A549 (cell line): Measurements from ENCODE around the gene FTCD. TPM values are rescaled to one million over a fixed set of nuclear protein-coding genes. Genes with fewer than 3 reads are reported as not detected.

ENCODE experiments used
- ATAC-seq, 2 experiments: fragments of 200-7000 bp in 1 of 2; fragments of >200 bp in 1 of 2; cut with Nextera tagmentation in 1 of 2; cut with Tn5 transposase in 1 of 2; 3 replicates each; pipeline versions ENCODE4 v1.8.0 to v1.9.1; 2018 to 2020; ENCODE audit warnings: mild to moderate bottlenecking in 1 of 2, moderate library complexity in 1 of 2
- CTCF ChIA-PET: fragments of 300-600 bp; sonication (Branson Sonifier 250); formaldehyde crosslinking; extraction: SDS; loops from one replicate; lab custom pipeline; 2021; ENCODE audit warnings: antibody characterized with exemption, inconsistent platforms; lab: Yijun Ruan, JAX
- POLR2A ChIA-PET: fragments of 350-600 bp; formaldehyde crosslinking; extraction: SDS; loops from one replicate; lab custom pipeline; 2021; ENCODE audit warnings: antibody characterized with exemption, inconsistent platforms; lab: Yijun Ruan, JAX
- DNase-seq, 2 experiments: peaks; one replicate each; pipeline versions ENCODE4 v3.0.0 to v3.0.0-alpha.2; 2011 to 2016; ENCODE audit warnings: low read depth in 1 of 2, low spot score in 1 of 2
- FAIRE-seq: peaks from 2 replicates; lab custom pipeline; 2011; peaks lifted over from hg19 to GRCh38; lab: Jason Lieb, UNC
- H3K27ac ChIP-seq, 2 experiments: fragments of >200 bp; sonication (Bioruptor Twin); formaldehyde crosslinking; 3 replicates each; pipeline ENCODE4 v1.5.1; 2016 to 2017
- H3K4me1 ChIP-seq: fragments of >200 bp; sonication (Bioruptor Twin); formaldehyde crosslinking; 3 replicates; pipeline ENCODE4 v1.6.1; 2016
- H3K4me2 ChIP-seq: fragments of >200 bp; sonication (Bioruptor Twin); formaldehyde crosslinking; 3 replicates; pipeline ENCODE4 v1.6.1; 2016
- H3K4me3 ChIP-seq: fragments of >200 bp; sonication (Bioruptor Twin); formaldehyde crosslinking; 3 replicates; pipeline ENCODE4 v1.5.1; 2016
- H3K9me3 ChIP-seq: fragments of >200 bp; sonication (Bioruptor Twin); formaldehyde crosslinking; 3 replicates; pipeline ENCODE4 v1.6.1; 2016
- ATOH8 ChIP-seq: fragments of 250-450 bp; sonication (Bioruptor Pico); IDR thresholded peaks from 2 replicates; pipeline ENCODE4 v1.5.0; 2020; ENCODE audit warnings: low read depth, mild to moderate bottlenecking, moderate library complexity
- CEBPB ChIP-seq, 2 experiments: fragments of >200 bp in 1 of 2; sonication (Bioruptor Twin) in 1 of 2; formaldehyde crosslinking in 1 of 2; IDR thresholded peaks; 2 replicates each; pipeline ENCODE4 v1.6.1; 2012 to 2016
- CHD4 ChIP-seq: fragments of 200-600 bp; sonication (generic); IDR thresholded peaks from 2 replicates; pipeline ENCODE4 v1.6.1; 2016; ENCODE audit warnings: antibody characterized with exemption, mild to moderate bottlenecking, borderline replicate concordance
- EHF ChIP-seq: fragments of 250-450 bp; sonication (Bioruptor Pico); IDR thresholded peaks from 2 replicates; pipeline ENCODE4 v1.5.0; 2020; ENCODE audit warnings: mild to moderate bottlenecking
- EHMT2 ChIP-seq: fragments of 200-600 bp; sonication (generic); IDR thresholded peaks from 2 replicates; pipeline ENCODE4 v1.6.1; 2016; ENCODE audit warnings: antibody characterized with exemption, low read depth, mild to moderate bottlenecking, moderate library complexity
- ESRRA ChIP-seq: fragments of 150-350 bp; IDR thresholded peaks from 2 replicates; pipeline ENCODE4 v1.6.1; 2014; ENCODE audit warnings: mild to moderate bottlenecking, low read length, borderline replicate concordance
- FOSL2 ChIP-seq, 2 experiments: fragments of 450-650 bp in 1 of 2; fragments of >200 bp in 1 of 2; sonication (Bioruptor Twin) in 1 of 2; formaldehyde crosslinking; IDR thresholded peaks; 2 replicates each; pipeline versions ENCODE4 v1.5.0 to v1.6.1; 2016 to 2020; ENCODE audit warnings: mild to moderate bottlenecking in 1 of 2, moderate library complexity in 1 of 2
- HDAC2 ChIP-seq: fragments of 200-600 bp; sonication (generic); IDR thresholded peaks from 2 replicates; pipeline ENCODE4 v1.6.1; 2016
- HEYL ChIP-seq: fragments of 250-450 bp; sonication (Bioruptor Pico); IDR thresholded peaks from 2 replicates; pipeline ENCODE4 v1.8.0; 2021; ENCODE audit warnings: mild to moderate bottlenecking, moderate library complexity
- HOXB13 ChIP-seq: fragments of 250-450 bp; sonication (Bioruptor Pico); IDR thresholded peaks from 2 replicates; pipeline ENCODE4 v1.5.0; 2020; ENCODE audit warnings: low read depth, mild to moderate bottlenecking, moderate library complexity
- HOXB5 ChIP-seq: fragments of 250-450 bp; sonication (Bioruptor Pico); IDR thresholded peaks from 2 replicates; pipeline ENCODE4 v1.5.0; 2020; ENCODE audit warnings: mild to moderate bottlenecking, moderate library complexity
- KDM1A ChIP-seq: fragments of 200-600 bp; sonication (generic); IDR thresholded peaks from 2 replicates; pipeline ENCODE4 v1.6.1; 2016; ENCODE audit warnings: low read depth, mild to moderate bottlenecking
- MAFK ChIP-seq: fragments of 450-650 bp; IDR thresholded peaks from 2 replicates; pipeline ENCODE4 v1.6.1; 2014; ENCODE audit not compliant: partially characterized antibody
- MAZ ChIP-seq: fragments of 150-350 bp; IDR thresholded peaks from 2 replicates; pipeline ENCODE4 v1.6.1; 2014; ENCODE audit warnings: antibody characterized with exemption, low read depth, low read length, borderline replicate concordance
- PHF8 ChIP-seq: fragments of 200-600 bp; sonication (generic); IDR thresholded peaks from 2 replicates; pipeline ENCODE4 v1.6.1; 2016; ENCODE audit warnings: low read depth, mild to moderate bottlenecking, antibody characterized with exemption, moderate library complexity, borderline replicate concordance
- RAD21 ChIP-seq, 2 experiments: fragments of >200 bp in 1 of 2; sonication (Bioruptor Twin) in 1 of 2; formaldehyde crosslinking in 1 of 2; IDR thresholded peaks in 1 of 2; conservative IDR thresholded peaks in 1 of 2; 2 replicates in 1 of 2; 3 replicates in 1 of 2; pipeline ENCODE4 v1.6.1; 2012 to 2018; ENCODE audit warnings: inconsistent platforms in 1 of 2
- RARB ChIP-seq: fragments of 250-450 bp; sonication (Bioruptor Pico); IDR thresholded peaks from 2 replicates; pipeline ENCODE4 v1.8.0; 2021; ENCODE audit warnings: mild to moderate bottlenecking, moderate library complexity
- RCOR1 ChIP-seq: fragments of 150-350 bp; IDR thresholded peaks from 2 replicates; pipeline ENCODE4 v1.6.1; 2014; ENCODE audit warnings: antibody characterized with exemption, low read length, low read depth
- RNF2 ChIP-seq: fragments of 200-600 bp; sonication (generic); IDR thresholded peaks from 2 replicates; pipeline ENCODE4 v1.6.1; 2016; ENCODE audit warnings: low read depth, mild to moderate bottlenecking, antibody characterized with exemption, moderate library complexity, borderline replicate concordance
- SMC3 ChIP-seq: fragments of >200 bp; sonication (Bioruptor Twin); formaldehyde crosslinking; IDR thresholded peaks from 3 replicates; pipeline ENCODE4 v1.6.1; 2018; ENCODE audit warnings: inconsistent platforms
- SREBF2 ChIP-seq: fragments of 450-650 bp; IDR thresholded peaks from 2 replicates; pipeline ENCODE4 v1.6.1; 2014; ENCODE audit warnings: mild to moderate bottlenecking, moderate library complexity
- TP53 ChIP-seq: fragments of 250-450 bp; sonication (Bioruptor Pico); IDR thresholded peaks from 2 replicates; pipeline ENCODE4 v1.5.0; 2021; ENCODE audit warnings: mild to moderate bottlenecking, moderate library complexity
- ZFP36 ChIP-seq: fragments of 450-650 bp; IDR thresholded peaks from 2 replicates; pipeline ENCODE4 v1.6.1; 2014; ENCODE audit warnings: borderline replicate concordance; ENCODE audit not compliant: partially characterized antibody
- WGBS: methylation state at CpG from one replicate; pipeline ENCODE4 v1.1.6; 2017; ENCODE audit errors: missing lambda C conversion rate; 5-methylcytosine and 5-hydroxymethylcytosine counted together
- polyA plus RNA-seq, 4 experiments: library from polyadenylated mRNA; depleted of rRNA in 3 of 4; stranded (reverse); fragments of >200 nt; fragmentation: RNase III in 1 of 4; extraction: RNeasy Plus Mini Kit Qiagen cat#74134 plus additional on column Dnase treatment in 1 of 4; gene quantifications; 2 replicates in 3 of 4; 3 replicates in 1 of 4; pipeline ENCODE4 v1.2.3, GENCODE V29; 2011 to 2017
- TF ChIP-seq, protein P1 (sequence below): IDR thresholded peaks from 2 replicates; pipeline ENCODE4 v1.6.1; 2012
- TF ChIP-seq, protein P2 (sequence below): fragments of 150-350 bp; IDR thresholded peaks from 2 replicates; pipeline ENCODE4 v1.6.1; 2014; ENCODE audit warnings: low read depth, mild to moderate bottlenecking, low read length
- TF ChIP-seq, protein P3 (sequence below): fragments of 250-450 bp; sonication (Bioruptor Pico); IDR thresholded peaks from 2 replicates; pipeline ENCODE4 v1.5.0; 2021; ENCODE audit warnings: mild to moderate bottlenecking, moderate library complexity, borderline replicate concordance

FTCD gene
- polyA plus RNA-seq, 2 of the 4 experiments (the other 2 are of a cell fraction), result not detected

- no peak for TF ChIP-seq HOXB13 (CRISPR knock-in tag)
- no peak for TF ChIP-seq RCOR1
- TF ChIP-seq EHMT2, result no peak
- TF ChIP-seq SMC3, result no peak
- TF ChIP-seq PHF8, result no peak
- TF ChIP-seq ESRRA, result no peak
- no peak for TF ChIP-seq MAZ
- TF ChIP-seq, protein P1, sequence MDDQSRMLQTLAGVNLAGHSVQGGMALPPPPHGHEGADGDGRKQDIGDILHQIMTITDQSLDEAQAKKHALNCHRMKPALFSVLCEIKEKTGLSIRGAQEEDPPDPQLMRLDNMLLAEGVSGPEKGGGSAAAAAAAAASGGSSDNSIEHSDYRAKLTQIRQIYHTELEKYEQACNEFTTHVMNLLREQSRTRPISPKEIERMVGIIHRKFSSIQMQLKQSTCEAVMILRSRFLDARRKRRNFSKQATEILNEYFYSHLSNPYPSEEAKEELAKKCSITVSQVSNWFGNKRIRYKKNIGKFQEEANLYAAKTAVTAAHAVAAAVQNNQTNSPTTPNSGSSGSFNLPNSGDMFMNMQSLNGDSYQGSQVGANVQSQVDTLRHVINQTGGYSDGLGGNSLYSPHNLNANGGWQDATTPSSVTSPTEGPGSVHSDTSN, result no peak
- TF ChIP-seq, protein P2, sequence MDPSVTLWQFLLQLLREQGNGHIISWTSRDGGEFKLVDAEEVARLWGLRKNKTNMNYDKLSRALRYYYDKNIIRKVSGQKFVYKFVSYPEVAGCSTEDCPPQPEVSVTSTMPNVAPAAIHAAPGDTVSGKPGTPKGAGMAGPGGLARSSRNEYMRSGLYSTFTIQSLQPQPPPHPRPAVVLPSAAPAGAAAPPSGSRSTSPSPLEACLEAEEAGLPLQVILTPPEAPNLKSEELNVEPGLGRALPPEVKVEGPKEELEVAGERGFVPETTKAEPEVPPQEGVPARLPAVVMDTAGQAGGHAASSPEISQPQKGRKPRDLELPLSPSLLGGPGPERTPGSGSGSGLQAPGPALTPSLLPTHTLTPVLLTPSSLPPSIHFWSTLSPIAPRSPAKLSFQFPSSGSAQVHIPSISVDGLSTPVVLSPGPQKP, result no peak
- no peak for TF ChIP-seq ATOH8 (CRISPR knock-in tag)
- no peak for TF ChIP-seq ZFP36
- TF ChIP-seq HDAC2, result no peak
These were observed 39.3 kb upstream of the FTCD start for GRCh38 chr21:46194374-46195334.

GRCh38 chr21:46193829-46194373 lies 38.5 kb upstream of the FTCD start:
- Histone ChIP-seq H3K4me3 (no peak overlapping the region), H3K4me1 (peaks cover 2% of the 10 kb centered on the region; the same call in 2 of the 3 replicates), H3K27ac (no peak overlapping the region), H3K9me3 (no peaks in the 10 kb centered on the region), H3K4me2 (no peak overlapping the region)
- ATAC-seq (no peak), FAIRE-seq (no peak), DNase-seq (no peak)
- 93% methylated on average over 6 of the region's 10 CpGs for WGBS
- TF ChIP-seq, protein P3, sequence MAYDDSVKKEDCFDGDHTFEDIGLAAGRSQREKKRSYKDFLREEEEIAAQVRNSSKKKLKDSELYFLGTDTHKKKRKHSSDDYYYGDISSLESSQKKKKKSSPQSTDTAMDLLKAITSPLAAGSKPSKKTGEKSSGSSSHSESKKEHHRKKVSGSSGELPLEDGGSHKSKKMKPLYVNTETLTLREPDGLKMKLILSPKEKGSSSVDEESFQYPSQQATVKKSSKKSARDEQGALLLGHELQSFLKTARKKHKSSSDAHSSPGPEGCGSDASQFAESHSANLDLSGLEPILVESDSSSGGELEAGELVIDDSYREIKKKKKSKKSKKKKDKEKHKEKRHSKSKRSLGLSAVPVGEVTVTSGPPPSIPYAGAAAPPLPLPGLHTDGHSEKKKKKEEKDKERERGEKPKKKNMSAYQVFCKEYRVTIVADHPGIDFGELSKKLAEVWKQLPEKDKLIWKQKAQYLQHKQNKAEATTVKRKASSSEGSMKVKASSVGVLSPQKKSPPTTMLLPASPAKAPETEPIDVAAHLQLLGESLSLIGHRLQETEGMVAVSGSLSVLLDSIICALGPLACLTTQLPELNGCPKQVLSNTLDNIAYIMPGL, result no peak
- TF ChIP-seq TP53 (no peak), CEBPB (IDR thresholded peaks at IDR 0.05) (no peak), SREBF2 (no peak), KDM1A (no peak), RNF2 (no peak), CHD4 (no peak), HEYL (CRISPR knock-in tag) (no peak), EHF (CRISPR knock-in tag) (no peak), RAD21 (conservative IDR thresholded peaks at IDR 0.05 in 1 of 2, IDR thresholded peaks at IDR 0.05 in 1 of 2) (no peak), FOSL2 (IDR thresholded peaks at IDR 0.05) (no peak), FOSL2 (CRISPR knock-in tag; IDR thresholded peaks at IDR 0.05) (no peak), MAFK (no peak), RARB (CRISPR knock-in tag) (no peak), HOXB5 (no peak)
- TF ChIP-seq, all 56 proteins: peak for 0
- CTCF ChIA-PET, result interaction anchor here (1.2 kb wide), 1 partner anchor 40 kb away, joined by 3 read pairs; no protein-coding TSS in a partner anchor
- POLR2A ChIA-PET, result no interaction called here

More at GRCh38 chr21:46194374-46195334, 39.3 kb upstream of the FTCD start:
- ATAC-seq (no peak), DNase-seq (no peak), FAIRE-seq (no peak)
- no peak overlapping the region for H3K4me2 ChIP-seq
- WGBS, result 94% methylated on average over 26 of the region's 34 CpGs
- ChIA-PET CTCF (interaction anchor here (1.2 to 1.5 kb wide), 2 partner anchors 41 to 51 kb away, joined by 3 to 5 read pairs; no protein-coding TSS in a partner anchor), POLR2A (no interaction called here)
- H3K27ac ChIP-seq, result no peak overlapping the region
- H3K9me3 ChIP-seq, result no peaks in the 10 kb centered on the region
- no peaks in the 10 kb centered on the region for H3K4me1 ChIP-seq
- no peak overlapping the region for H3K4me3 ChIP-seq
